ENCODE measurements around the gene ENGASE.
A peak's percentile ranks its signal among the peaks of the same experiment; 100 is the strongest.

ENGASE gene

GRCh38 chr17:79080761-79081290, 6.2 kb downstream of the ENGASE start:
- no peak for DNase-seq (ENCODE audit: low spot score)

GRCh38 chr17:79081571-79082276, 7.1 kb downstream of the ENGASE start:
- no peak for DNase-seq (ENCODE audit: low spot score)

GRCh38 chr17:79082311-79083190, 7.9 kb downstream of the ENGASE start:
- DNase-seq (ENCODE audit: low spot score): peak; percentile 61

- DNase-seq (ENCODE audit: low spot score): no peak
Observed at GRCh38 chr17:79083191-79083971, 8.8 kb downstream of the ENGASE start.

- no peak for DNase-seq (ENCODE audit: low spot score)
Observed at GRCh38 chr17:79084291-79085153, 9.9 kb downstream of the ENGASE start.

- no peak for DNase-seq (ENCODE audit: low spot score)
Observed at GRCh38 chr17:79085154-79085920, 10.7 kb downstream of the ENGASE start.

GRCh38 chr17:79085921-79086551, 11.4 kb downstream of the ENGASE start:
- DNase-seq (ENCODE audit: low spot score): no peak

- DNase-seq (ENCODE audit: low spot score): no peak
Observed at GRCh38 chr17:79086609-79087427, 12.2 kb downstream of the ENGASE start.

GRCh38 chr17:79087428-79088143, 13.0 kb downstream of the ENGASE start:
- peak; percentile 84 for DNase-seq (ENCODE audit: low spot score)

- DNase-seq (ENCODE audit: low spot score): no peak
Observed at GRCh38 chr17:79088247-79088996, 13.8 kb downstream of the ENGASE start.

GRCh38 chr17:79088997-79089328, 14.3 kb downstream of the ENGASE start:
- no peak for DNase-seq (ENCODE audit: low spot score)

GRCh38 chr17:79089720-79090442, 15.3 kb downstream of the ENGASE start:
- no peak for DNase-seq (ENCODE audit: low spot score)

GRCh38 chr17:79090443-79091225, 16.0 kb downstream of the ENGASE start:
- no peak for DNase-seq (ENCODE audit: low spot score)

- no peak for DNase-seq (ENCODE audit: low spot score)
Observed at GRCh38 chr17:79091226-79091670, 16.6 kb downstream of the ENGASE start.

GRCh38 chr17:79092567-79092966, 17.9 kb downstream of the ENGASE start:
- DNase-seq (ENCODE audit: low spot score): no peak

GRCh38 chr17:79093270-79093669, 18.6 kb downstream of the ENGASE start:
- DNase-seq (ENCODE audit: low spot score): no peak
